Measurements from ENCODE around the gene ACSL1.

ACSL1 gene

GRCh38 chr4:184812199-184812542, 13.6 kb downstream of the ACSL1 start:
- no peak for DNase-seq (ENCODE audit: low read depth in 2 of 2)

DNA sequence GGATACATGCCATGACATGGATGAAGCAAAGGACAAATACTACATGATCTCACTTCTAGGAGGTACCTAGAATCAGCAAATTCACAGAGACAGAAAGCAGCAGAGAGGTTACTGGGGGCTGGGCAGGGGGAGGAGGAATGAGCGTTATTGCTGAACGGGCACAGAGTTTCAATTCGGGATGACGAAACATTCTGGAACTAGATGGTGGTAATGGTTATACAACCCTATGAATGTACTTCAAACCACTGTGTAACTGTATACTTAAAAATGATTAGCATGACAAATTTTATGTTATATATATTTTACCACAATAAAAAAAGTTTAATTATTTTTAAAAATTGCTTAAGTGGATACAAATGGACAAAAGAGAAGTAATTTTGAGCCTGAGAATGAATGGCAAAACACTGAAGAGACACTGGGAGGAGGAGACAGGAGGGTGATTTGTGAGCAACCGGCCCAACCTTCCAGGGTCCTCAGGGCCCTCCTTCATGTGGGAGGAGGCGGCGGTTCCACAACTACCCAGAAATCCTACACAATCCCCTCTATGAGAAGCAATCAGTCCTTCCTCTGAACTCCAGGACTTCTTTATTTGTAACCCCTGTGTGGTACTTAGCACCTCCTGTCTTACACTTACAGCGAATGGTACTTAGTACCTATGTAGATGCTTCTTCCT, 14.1 kb downstream of the ACSL1 start:
- no peak for DNase-seq (ENCODE audit: low read depth in 2 of 2)

- DNase-seq (ENCODE audit: low read depth in 2 of 2), result no peak
Measured at GRCh38 chr4:184810720-184811119, 15.0 kb downstream of the ACSL1 start.

- DNase-seq (ENCODE audit: low read depth in 2 of 2), result no peak
Measured at GRCh38 chr4:184808713-184809050, 17.1 kb downstream of the ACSL1 start.

DNA sequence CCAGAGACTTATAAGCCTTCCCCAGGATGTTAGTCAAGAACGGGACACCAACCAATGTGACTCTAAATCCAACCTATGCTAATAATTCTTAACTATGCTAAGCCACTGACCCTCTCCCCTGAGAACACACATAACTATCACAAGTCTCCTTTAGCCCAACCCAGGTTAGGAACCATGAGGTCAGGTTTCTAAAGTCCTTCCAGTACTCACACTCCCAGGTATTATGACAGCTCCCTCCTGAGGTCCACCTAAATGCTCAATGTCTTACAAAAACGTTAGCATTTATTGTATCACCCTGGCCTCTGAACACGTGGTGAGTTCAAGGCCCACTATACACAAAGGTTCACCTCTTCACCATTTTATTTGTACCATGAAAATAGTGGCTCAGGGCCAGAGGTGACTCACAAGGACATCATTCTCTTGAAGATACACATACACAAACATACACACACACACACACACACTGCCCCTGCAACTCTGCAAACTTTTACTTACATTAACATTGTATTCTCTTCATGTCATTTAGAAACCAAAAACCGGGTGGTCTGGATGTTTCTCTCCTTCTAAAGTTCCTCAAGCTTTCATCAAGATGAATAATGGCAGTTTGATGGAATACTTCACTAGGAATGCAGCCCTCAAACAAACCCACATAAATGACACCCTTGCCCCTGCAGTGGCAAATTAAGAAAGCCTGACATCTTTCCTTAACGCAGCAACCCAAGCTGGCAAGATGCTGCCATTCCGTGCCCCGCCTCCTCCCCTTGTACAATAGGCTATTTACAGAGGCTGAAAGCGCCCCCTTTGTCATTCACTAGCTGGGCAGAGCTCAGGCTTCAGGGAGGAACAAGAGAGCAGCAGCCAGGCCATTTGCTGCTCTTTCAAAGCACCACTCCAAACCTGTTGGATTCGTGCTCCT, 17.7 kb downstream of the ACSL1 start:
- no peak for DNase-seq (ENCODE audit: low read depth in 2 of 2)

- DNase-seq (ENCODE audit: low read depth in 2 of 2), result no peak
Measured at GRCh38 chr4:184807256-184807655, 18.5 kb downstream of the ACSL1 start.

DNA sequence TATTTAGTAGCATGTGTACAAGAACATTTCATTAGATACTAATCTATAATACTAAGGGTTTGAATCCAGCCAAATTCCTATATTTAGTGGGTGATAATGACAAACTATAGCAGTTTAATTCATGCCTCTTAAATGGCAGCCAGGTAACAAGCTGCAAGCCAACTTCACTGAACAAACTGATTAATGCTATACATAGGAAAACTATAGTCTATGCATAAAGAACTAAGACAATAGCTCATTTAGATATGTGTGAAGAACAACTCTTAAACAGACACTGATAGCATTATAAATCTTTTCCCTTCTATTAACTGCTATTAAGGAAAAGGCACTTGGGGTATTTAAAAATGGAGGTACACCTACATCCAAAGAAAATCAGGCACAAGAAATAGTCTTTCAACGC, 19.1 kb downstream of the ACSL1 start:
- DNase-seq (ENCODE audit: low read depth in 2 of 2), result no peak

- no peak for DNase-seq (ENCODE audit: low read depth in 2 of 2)
Measured at GRCh38 chr4:184806229-184806550, 19.6 kb downstream of the ACSL1 start.

- DNase-seq (ENCODE audit: low read depth in 2 of 2), result no peak
Measured at GRCh38 chr4:184805462-184806228, 20.1 kb downstream of the ACSL1 start.

- DNase-seq (ENCODE audit: low read depth in 2 of 2), result no peak
Measured at GRCh38 chr4:184804621-184805020, 21.1 kb downstream of the ACSL1 start.

DNA sequence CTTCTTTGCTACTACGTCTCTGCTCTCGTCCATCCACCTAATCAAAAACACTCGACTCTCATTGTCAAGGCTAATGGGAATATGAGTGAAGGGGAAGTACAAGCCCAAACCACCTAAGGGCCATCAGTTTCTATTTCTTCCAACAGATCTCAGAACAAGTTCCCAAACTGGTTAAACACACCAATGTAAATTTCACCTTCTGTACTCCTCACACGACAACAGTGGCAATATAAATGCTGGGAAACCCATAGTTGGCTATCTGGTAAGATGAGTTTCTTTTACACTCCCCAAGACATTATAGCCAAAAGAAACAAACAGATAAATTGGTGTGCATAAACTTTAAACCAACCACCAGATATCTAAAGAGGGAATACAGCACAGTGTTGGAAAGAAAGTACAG, 21.9 kb downstream of the ACSL1 start:
- DNase-seq (ENCODE audit: low read depth in 2 of 2), result no peak

DNA sequence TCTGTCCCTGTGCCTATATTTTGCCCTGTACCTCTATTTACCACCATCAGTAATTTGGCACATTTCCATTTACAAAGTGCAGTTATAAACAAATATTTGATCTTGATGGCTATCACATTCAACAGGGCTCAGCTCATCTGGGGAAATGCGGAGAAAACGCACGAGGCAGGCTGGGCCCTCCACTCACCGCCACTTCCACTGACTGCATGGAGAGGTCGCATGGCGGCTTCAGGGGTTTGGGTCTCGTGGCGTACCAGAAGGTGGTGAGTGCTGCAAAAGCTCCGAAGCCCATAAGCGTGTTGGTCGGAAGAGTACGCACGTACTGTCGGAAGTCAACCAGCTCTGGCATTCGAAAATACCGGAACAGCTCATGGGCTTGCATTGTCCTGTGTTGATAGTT, 22.6 kb downstream of the ACSL1 start:
- no peak for DNase-seq (ENCODE audit: low read depth in 2 of 2)

DNA sequence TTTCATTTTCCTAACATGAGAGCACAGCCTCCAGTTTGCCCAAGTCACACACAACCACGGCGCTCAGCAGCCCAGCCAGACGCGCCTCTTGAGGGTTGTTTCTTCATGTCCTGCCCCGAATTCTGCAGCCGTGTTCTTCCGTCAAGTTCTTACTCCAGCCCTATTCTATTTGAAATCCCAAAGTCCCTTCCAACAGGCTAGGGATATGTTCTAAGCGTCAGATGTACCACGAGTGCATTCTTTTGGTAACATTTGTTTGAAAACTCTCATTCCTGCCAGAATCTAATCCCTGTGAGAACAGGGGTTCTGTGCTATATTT, 23.1 kb downstream of the ACSL1 start:
- DNase-seq (ENCODE audit: low read depth in 2 of 2), result no peak

DNA sequence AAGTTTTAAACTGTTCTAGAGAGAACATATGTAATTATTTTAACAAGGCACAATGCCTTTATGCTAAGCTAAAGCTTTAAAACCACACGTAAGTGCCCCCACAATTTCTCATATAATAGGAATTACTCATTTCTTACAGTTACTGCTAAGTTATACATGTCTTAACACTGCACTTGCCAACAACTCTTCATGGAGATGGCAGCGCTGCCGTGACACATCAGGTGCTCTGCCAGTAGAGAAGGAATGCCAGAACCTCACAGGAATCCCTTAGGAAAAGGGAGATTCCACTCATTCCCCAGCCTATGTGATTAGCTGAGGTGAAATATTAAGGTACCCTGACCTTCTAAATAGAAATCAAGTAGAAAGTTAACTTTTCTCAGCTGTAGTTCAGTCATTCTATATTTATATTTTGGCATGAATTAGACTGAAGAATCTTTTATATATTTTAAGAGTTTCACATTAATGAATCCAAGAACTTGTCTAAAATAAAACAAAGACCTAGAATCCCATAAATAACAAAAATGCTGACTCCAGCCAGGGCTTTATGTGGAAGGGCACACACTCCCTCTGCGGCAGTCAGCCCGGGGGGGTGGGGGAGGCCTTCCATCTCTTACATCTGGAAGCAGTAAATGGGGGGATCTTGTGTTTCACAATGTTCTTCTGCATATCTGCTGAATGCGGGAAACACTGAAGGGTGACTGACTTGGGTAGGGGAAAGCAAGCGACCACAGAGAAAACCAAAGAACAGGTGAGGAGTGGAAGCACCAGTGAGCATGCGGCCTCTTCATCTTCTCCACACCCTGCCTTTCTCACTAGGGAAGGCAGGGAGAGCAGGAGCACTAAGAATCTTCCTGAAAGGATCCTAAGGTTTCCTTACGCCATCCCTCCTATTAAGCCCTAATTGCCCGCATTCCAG, 23.7 kb downstream of the ACSL1 start:
- DNase-seq (ENCODE audit: low read depth in 2 of 2), result no peak

DNA sequence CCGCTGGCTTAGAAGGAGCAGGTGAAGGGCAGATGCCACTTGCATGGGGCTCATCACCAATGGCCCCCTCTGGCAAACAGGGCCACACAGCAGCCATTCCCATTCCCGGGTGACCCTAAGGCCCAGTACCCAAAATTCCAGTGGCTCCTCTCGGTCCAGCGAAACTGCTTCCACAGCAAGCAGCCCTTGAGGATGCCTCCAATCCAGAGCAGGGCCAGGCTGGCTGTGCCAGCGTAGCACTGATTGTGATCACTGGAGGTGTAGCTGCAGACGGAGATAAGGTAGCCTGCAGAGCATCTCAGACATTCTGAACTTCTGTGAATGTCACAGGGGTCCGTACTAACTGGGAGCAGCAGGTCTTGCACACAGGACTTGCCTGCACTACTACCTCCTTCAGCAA, 27.3 kb downstream of the ACSL1 start:
- DNase-seq (ENCODE audit: low read depth in 2 of 2), result no peak

DNA sequence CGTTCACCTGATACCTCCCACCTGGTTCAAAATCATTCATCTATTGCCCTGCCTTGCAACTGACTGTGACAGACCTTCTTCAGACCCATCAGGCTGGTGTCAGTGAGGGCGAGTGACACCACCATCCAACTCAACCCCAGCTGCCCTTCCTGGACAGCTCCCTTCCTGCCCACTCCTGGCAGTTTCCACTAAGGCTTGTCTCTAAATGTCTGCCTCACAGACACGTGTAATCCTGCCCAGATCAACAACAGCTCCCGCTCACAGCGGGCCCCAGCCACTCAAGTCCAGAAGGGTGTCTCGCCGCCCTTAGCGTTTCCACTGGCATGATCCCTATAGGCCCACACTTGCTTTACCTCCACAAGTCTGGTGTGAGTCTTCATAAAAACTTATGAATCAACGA, 28.9 kb downstream of the ACSL1 start:
- no peak for DNase-seq (ENCODE audit: low read depth in 2 of 2)

DNA sequence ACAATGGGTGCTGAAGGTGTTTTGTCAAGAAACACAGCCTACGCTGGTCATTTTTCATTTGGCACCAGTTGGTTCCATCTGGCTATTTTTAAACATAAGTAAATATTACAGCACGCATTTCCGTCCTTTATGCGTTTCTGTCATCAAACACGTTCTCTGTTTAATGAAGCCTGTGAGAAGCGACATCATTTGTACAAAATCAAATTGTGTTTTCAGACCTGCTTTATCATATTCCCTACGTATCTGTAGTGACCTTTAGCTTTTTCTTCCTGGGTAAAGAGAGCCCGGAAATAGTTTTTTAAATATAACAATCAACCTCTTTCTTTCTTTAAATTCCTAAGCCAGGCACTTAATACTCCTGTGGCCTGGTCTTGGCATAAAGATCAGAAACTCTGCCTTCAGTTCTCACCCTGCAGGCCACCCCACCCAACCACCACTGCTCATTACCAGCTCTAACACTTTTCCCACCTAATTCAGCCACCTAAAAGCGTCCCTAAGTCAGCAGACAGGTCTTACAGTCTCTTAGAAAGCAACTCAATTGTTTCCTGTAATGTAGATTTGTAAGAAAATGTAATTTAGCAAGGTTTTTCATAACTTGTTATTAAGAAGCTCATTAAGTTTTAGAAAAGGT, 30.4 kb downstream of the ACSL1 start:
- no peak for DNase-seq (ENCODE audit: low read depth in 2 of 2)

DNA sequence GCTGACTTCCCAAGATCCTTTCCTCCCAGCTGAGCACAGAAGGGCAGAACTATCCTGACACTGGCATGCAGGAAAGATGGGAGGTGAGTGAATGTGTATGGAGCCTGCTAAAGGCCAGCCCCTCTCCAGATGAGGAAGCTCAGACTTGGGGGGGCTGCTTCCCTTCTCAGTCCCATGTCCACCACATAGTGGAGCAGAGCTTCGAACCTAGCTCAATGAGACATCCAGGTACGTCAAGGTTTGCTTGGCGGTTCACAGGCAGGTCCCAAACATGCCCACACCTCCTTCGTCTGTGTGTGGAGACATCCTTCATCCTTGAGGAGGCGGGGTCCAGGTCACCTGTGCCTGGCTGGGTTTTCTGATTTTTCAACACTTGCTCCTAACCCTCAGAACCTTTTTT, 31.3 kb downstream of the ACSL1 start:
- no peak for DNase-seq (ENCODE audit: low read depth in 2 of 2)

DNA sequence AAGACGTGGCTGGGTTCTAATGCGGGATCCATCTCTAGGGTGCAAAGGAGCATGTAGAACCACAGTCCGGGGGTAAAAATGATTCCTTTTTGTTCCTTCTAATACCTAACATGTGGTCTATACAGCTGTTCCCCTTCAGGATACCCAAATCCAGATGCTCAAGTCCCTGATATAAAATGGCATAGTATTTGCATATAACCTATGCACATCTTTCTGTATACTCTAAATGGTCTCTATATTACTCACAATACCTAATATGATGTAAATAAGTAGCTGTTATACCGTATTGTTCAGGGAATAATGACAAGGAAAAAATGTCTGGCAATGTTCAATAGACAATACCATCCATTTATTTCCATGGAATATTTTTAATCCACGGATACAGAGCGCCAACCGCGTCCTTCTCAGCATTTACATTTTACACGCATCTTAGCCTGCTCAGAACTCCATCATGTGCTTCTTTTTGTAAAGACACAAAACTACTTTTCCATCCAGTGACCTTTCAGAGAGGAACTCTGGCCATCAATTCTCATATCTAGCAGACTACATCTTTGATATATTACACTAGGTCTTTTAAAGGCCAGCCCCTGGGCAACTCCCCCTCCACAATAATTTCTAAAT, 31.9 kb downstream of the ACSL1 start:
- no peak for DNase-seq (ENCODE audit: low read depth in 2 of 2)

DNA sequence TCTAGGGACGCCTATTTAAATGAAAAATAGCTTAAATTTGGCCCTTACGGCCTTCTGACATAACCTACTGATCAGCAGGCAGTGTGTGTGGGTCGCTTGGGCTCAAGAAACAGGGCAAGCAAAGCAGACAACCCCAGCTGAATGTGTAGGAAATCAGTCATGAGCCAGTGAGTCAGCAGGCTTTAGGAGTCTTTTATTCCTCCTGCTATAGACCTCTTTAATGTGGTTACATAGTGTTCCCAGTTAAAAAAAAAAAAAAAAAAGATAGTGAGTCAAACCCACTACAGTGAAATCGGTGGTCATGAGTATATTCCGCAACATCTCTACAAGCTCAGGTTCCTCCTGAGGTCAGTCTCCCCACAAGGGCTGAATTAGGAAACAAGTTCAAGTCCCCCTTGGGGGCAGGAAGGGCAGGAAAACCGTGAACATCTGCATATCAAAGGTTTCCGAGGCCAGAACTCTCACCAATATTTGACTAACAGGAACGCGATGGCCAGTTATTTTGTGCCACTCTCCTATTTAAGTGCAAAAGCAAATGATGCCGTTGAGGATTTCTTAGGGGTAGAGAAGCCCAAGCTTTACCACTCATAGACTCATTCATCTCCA, 32.7 kb downstream of the ACSL1 start:
- peak; percentile 23 to 56 for DNase-seq (ENCODE audit: low read depth in 2 of 2)

DNA sequence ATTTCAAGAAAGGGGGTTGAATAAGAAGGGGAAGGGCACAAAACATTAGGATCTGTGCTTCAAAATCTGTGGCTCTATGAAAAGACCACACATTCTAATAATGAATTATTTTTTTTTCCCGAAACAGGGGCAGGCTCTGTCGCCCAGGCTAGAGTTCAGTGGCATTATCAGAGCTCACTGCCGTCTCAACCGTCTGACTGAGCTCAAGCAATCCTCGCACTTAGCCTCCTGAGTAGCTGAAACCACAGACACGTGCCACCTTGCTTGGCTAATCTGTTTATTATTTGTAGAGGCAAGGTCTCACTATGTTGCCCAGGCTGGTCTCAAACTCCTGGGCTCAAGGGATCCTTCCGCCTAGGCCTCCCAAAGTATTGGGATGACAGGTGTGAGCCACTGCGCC, 33.4 kb downstream of the ACSL1 start:
- DNase-seq (ENCODE audit: low read depth in 2 of 2), result no peak
